ENCODE results near the gene C14orf132.

C14orf132 gene

GRCh38 chr14:96080571-96080970, 41.4 kb downstream of the C14orf132 start:
- TF ChIP-seq GATA3 (IDR thresholded peaks at IDR 0.05; ENCODE audit: low read depth, low read length) (no peak), GATA2 (IDR thresholded peaks at IDR 0.05; ENCODE audit: low read depth, low read length) (no peak)

- no peak for TF ChIP-seq GATA2 (IDR thresholded peaks at IDR 0.05; ENCODE audit: low read depth, low read length)
- no peak for TF ChIP-seq GATA3 (IDR thresholded peaks at IDR 0.05; ENCODE audit: low read depth, low read length)
Measured at GRCh38 chr14:96081224-96081623, 42.1 kb downstream of the C14orf132 start.

DNA sequence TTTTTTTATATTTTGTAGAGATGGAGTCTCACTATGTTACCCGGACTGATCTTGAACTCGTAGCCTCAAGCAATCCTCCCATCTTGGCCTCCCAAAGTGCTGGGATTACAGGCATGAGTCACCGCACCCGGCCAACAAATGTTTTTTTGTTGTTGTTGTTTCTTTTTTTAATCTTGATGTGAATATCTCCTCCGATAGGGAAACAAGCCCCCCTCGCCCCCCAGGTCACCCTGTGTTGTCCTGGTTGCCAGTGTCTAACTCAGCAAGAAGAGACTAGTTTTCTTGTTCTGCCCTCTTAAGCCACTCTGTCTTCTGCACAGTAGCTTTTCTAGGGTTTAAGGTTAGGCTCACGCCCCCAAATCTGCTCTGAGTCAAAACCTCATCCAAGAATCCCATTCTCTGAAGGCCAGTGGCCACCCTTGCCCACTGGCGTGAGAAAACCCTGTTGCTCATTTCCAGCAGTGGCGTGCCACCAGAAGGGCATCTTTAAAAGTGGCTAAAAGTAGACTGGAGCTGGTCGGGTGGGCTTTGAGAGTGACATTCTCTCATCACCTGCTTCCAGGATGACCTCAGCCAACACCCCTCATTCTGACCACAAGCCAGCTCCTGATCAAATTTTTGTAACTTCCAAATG, 42.7 kb downstream of the C14orf132 start:
- TF ChIP-seq GATA2 (IDR thresholded peaks at IDR 0.05; ENCODE audit: low read depth, low read length) (no peak), GATA3 (IDR thresholded peaks at IDR 0.05; ENCODE audit: low read depth, low read length) (no peak)

DNA sequence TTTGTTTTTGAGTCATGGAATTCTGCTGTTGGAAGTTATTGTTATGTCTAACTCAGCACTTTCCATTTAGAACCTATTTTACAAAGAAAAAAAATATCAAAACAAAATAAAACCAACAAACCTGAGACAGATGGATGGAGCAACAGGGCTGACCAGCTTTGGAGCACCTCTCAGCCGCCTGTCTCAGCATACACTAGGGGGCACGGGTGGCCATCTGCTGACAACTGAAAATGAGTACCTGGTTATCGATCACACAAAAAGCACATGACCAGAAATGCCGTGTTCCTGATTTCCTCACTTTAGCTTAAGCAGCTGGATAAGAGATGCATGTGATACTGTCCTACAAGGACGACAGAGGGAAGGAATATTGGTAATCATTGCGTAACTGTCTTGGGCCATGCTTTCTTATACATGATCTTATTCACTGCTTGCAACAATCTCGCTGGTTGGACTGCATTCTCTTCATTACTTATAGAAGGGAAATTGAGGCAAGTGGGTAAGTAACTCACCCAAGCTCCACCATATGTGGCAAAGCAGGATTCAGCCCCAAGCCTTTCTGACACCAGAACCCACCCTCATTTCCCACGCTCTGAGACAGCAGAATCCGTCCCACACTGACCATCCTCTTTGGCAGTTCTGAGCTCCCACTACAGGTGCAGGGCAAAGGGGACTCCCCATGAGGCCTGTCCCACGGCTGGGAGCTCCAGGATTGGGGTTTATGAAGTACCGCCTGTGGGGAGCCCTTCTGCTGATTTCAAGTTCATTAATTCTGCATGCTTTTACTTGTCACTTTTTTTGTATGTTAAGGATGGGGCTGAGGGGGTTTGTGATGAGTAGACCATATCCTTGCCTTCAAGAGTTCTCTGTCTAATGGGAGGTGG, 43.5 kb downstream of the C14orf132 start:
- TF ChIP-seq GATA2 (IDR thresholded peaks at IDR 0.05; ENCODE audit: low read depth, low read length), result no peak
- no peak for TF ChIP-seq GATA3 (IDR thresholded peaks at IDR 0.05; ENCODE audit: low read depth, low read length)

GRCh38 chr14:96083667-96084320, 44.6 kb downstream of the C14orf132 start:
- TF ChIP-seq GATA2 (IDR thresholded peaks at IDR 0.05; ENCODE audit: low read depth, low read length), result no peak
- TF ChIP-seq GATA3 (IDR thresholded peaks at IDR 0.05; ENCODE audit: low read depth, low read length), result no peak

DNA sequence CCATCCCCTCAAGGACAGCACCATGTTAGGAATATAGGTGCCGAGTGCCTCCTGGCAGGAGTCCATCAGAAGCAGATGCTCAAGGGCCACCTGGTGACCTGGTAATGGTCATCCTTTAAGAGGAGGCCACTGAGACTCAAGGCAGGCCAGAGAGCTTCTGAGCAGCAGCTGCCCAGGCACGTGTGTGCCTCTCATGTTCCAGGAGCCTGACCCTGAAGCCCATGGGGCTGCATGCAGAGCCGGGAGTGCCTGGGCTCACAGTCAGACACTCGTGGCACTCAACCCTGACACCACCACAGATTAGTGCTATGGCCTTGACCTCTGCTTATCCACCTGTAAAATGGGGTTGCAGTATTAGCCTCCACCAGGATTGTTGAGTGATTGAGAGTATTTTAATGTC, 45.6 kb downstream of the C14orf132 start:
- TF ChIP-seq GATA3 (IDR thresholded peaks at IDR 0.05; ENCODE audit: low read depth, low read length), result no peak

GRCh38 chr14:96085369-96085768, 46.2 kb downstream of the C14orf132 start:
- TF ChIP-seq GATA2 (IDR thresholded peaks at IDR 0.05; ENCODE audit: low read depth, low read length) (no peak), GATA3 (IDR thresholded peaks at IDR 0.05; ENCODE audit: low read depth, low read length) (no peak)

DNA sequence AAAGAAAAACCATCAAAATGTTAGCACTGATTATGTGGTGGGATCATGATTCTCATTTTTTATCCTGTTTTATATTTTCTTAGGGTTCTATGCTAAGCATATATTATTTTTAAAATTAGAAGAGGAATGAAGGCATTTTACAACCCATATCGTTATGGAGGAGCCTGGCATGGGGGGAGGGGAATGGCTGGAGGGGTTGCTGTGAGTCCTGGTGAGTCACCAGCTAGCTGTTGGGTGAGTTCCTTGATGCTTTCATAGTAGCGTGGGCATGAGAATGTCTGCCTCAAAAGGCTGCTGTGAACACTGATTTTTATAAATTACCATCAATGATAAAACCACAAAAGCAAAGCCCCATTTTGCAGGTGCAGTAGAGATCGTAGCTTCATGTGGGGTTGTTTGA, 46.9 kb downstream of the C14orf132 start:
- TF ChIP-seq GATA3 (IDR thresholded peaks at IDR 0.05; ENCODE audit: low read depth, low read length), result no peak
- TF ChIP-seq GATA2 (IDR thresholded peaks at IDR 0.05; ENCODE audit: low read depth, low read length), result no peak

DNA sequence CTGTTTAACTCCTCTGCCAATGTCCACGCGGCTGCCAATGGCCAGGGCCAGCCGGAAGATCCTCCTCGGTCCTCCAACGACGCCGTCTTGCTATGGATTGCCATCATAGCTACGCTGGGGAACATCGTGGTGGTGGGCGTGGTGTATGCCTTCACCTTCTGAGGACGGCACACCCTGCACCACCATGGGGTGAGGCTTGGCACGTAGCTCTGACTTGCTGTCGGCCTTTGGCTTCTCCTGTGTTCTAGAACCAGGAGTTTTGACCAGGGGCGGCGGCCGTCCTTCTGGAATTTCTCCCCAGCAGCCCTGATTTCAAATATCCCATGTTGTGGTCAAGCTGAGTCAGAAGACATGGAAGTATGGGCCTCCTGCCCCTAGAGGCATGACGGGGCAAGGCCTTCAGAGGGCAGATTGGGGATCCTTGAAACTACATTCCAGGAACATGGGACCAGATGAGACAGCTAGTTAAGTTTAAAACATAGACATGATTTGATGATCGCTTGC, 47.5 kb downstream of the C14orf132 start:
- TF ChIP-seq GATA3 (IDR thresholded peaks at IDR 0.05; ENCODE audit: low read depth, low read length) (no peak), GATA2 (IDR thresholded peaks at IDR 0.05; ENCODE audit: low read depth, low read length) (no peak)

DNA sequence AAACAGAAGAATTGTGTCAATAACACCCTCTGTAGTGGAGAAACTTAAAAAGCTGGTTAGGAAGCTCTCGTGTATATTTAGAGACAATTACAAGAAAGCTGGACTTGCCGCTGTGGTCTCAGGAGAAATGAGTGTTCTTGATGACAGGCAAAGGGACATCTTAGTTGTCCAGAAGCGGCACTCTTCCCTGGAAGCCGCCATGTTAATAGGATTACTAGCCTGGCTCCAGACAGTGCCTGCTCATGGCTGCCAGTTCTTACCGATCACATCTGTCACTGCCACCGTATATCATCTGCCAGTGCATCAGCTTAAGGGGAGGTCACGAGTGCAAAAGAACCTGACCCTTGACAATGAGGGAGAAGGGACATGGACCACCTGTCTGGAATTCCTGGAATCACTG, 48.9 kb downstream of the C14orf132 start:
- TF ChIP-seq GATA2 (IDR thresholded peaks at IDR 0.05; ENCODE audit: low read depth, low read length), result no peak
- no peak for TF ChIP-seq GATA3 (IDR thresholded peaks at IDR 0.05; ENCODE audit: low read depth, low read length)

DNA sequence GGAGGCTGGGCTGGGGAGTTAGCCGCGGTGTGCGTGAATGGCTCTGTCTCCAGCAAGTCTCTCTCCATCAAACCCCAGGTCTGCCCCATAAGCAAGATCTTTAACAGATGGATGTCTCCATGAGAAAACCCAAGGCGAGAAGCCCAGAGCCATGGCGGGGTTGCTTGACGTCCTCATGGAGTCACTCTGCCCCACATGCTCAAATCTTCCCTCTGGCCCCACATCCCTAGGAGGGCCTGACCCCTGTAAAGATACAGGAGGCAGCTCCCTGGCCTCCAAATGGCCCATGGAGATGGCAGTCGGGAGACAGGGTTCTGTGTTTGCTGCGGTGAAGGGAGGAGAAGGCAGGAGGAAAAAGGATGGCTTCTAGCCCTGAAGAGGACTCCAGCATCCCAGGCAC, 49.3 kb downstream of the C14orf132 start:
- TF ChIP-seq GATA2 (IDR thresholded peaks at IDR 0.05; ENCODE audit: low read depth, low read length), result no peak
- no peak for TF ChIP-seq GATA3 (IDR thresholded peaks at IDR 0.05; ENCODE audit: low read depth, low read length)

DNA sequence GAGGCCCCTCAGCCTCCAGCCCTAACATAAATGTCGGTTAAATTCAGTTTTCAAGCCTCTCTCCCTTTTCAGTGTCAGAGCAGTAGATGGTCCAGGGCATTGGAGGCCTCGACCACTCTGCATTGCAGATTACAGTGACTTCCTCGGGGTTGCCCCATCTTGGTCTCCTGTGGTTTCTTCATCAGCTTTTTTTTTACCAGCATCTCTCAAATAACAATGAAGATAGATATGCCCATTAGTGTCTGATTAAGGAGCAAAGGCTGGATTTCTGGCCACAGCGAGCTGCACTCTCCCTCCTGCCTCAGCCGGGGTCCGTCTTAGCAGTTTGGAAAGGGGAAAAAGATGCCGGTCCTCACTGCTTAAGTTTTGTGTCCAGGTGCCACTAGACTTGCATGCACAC, 49.7 kb downstream of the C14orf132 start:
- TF ChIP-seq GATA3 (IDR thresholded peaks at IDR 0.05; ENCODE audit: low read depth, low read length) (no peak), GATA2 (IDR thresholded peaks at IDR 0.05; ENCODE audit: low read depth, low read length) (no peak)

GRCh38 chr14:96089401-96089800, 50.2 kb downstream of the C14orf132 start:
- no peak for TF ChIP-seq GATA3 (IDR thresholded peaks at IDR 0.05; ENCODE audit: low read depth, low read length)
- TF ChIP-seq GATA2 (IDR thresholded peaks at IDR 0.05; ENCODE audit: low read depth, low read length), result no peak

DNA sequence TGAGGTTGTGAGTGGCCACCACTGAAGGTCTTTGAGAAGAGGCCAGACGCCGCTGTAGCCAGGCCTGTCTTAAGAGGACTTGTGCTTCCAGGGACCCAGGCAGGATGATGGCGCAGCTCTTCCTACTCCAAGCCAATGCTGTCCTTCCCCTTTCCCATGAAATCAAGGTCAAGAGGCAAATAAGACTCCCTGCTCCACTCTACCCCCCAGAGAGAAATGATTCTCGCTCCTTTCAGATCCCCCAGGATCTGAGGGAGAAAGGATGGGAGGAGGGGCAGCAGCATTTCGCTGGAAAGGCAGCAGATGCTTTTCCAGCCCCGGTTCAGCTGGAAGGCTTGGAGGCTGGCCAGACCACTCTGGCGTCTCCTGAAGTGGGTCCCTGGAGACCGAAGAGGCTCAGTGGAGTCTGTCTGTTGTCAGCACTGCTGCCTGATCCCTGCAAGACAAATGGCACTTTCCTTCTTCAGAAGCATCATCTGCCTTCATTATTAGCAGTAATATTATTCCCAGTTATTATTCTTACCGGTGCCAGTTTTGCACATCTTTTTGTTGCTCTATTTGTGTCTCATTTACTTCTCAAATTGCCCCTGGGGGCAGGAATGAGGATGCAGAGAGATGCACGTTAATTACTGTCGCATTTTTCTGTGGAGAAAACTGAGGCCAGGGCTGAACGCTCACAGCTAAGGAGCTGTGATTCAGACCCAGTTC, 51.4 kb downstream of the C14orf132 start:
- TF ChIP-seq GATA2 (IDR thresholded peaks at IDR 0.05; ENCODE audit: low read depth, low read length) (no peak), GATA3 (IDR thresholded peaks at IDR 0.05; ENCODE audit: low read depth, low read length) (no peak)
